Astrocyte (in vitro differentiated cells and primary cell): ENCODE measurements around the gene PNPLA7. TPM values are rescaled to one million over a fixed set of nuclear protein-coding genes. Genes with fewer than 3 reads are reported as not detected.

Experiments
- DNase-seq: peaks from one replicate; pipeline ENCODE4 v3.0.0-alpha.2; 2010; ENCODE audit warnings: low read depth
- FAIRE-seq: peaks from 2 replicates; lab custom pipeline; 2011; peaks lifted over from hg19 to GRCh38; lab: Jason Lieb, UNC
- H2AFZ ChIP-seq: 2 replicates; pipeline ENCODE4 v1.6.0; 2012; ENCODE audit warnings: low read depth, low read length, inconsistent platforms
- H3K27ac ChIP-seq: 2 replicates; pipeline ENCODE4 v1.5.1; 2011; ENCODE audit warnings: low read depth, low read length, inconsistent platforms
- H3K27me3 ChIP-seq: 2 replicates; pipeline ENCODE4 v1.6.0; 2011; ENCODE audit warnings: low read length, inconsistent platforms; ENCODE audit not compliant: insufficient read depth
- H3K36me3 ChIP-seq: 2 replicates; pipeline ENCODE4 v1.5.1; 2011; ENCODE audit warnings: low read length, inconsistent platforms; ENCODE audit not compliant: insufficient read depth
- H3K4me1 ChIP-seq: 2 replicates; pipeline ENCODE4 v1.5.1; 2011; ENCODE audit warnings: low read length, inconsistent platforms; ENCODE audit not compliant: insufficient read depth
- H3K4me2 ChIP-seq: 2 replicates; pipeline ENCODE4 v1.6.0; 2012; ENCODE audit warnings: low read length, inconsistent platforms
- H3K4me3 ChIP-seq: 2 replicates; pipeline ENCODE4 v1.5.1; 2011; ENCODE audit warnings: low read depth, mild to moderate bottlenecking, low read length, inconsistent platforms; ENCODE audit not compliant: insufficient read depth
- H3K79me2 ChIP-seq: 2 replicates; pipeline ENCODE4 v1.6.0; 2012; ENCODE audit warnings: mild to moderate bottlenecking, low read length, inconsistent platforms; ENCODE audit not compliant: insufficient read depth
- H3K9ac ChIP-seq: 2 replicates; pipeline ENCODE4 v1.6.0; 2012; ENCODE audit warnings: mild to moderate bottlenecking, low read length, inconsistent platforms
- H3K9me3 ChIP-seq: 2 replicates; pipeline ENCODE4 v1.5.1; 2012; ENCODE audit warnings: low read depth, mild to moderate bottlenecking, low read length, inconsistent platforms; ENCODE audit not compliant: insufficient read depth
- H4K20me1 ChIP-seq: 2 replicates; pipeline ENCODE4 v1.6.0; 2012; ENCODE audit warnings: low read length, inconsistent platforms; ENCODE audit not compliant: insufficient read depth
- H3K27ac Mint-ChIP-seq: one replicate; pipeline ENCODE4 v1.8.0; 2021; ENCODE audit warnings: mild to moderate bottlenecking, mixed read lengths; ENCODE audit not compliant: unreplicated experiment
- H3K27me3 Mint-ChIP-seq: one replicate; pipeline ENCODE4 v1.8.0; 2021; ENCODE audit warnings: low read depth, mixed read lengths; ENCODE audit not compliant: unreplicated experiment
- H3K36me3 Mint-ChIP-seq: one replicate; pipeline ENCODE4 v1.8.0; 2021; ENCODE audit warnings: low read depth, mixed read lengths; ENCODE audit not compliant: unreplicated experiment
- H3K4me1 Mint-ChIP-seq: one replicate; pipeline ENCODE4 v1.8.0; 2021; ENCODE audit warnings: low read depth, mixed read lengths; ENCODE audit not compliant: unreplicated experiment
- H3K4me3 Mint-ChIP-seq: one replicate; pipeline ENCODE4 v1.8.0; 2021; ENCODE audit warnings: mild to moderate bottlenecking, moderate library complexity, mixed read lengths; ENCODE audit not compliant: unreplicated experiment
- H3K9me3 Mint-ChIP-seq: one replicate; pipeline ENCODE4 v1.8.0; 2021; ENCODE audit warnings: mild to moderate bottlenecking, mixed read lengths; ENCODE audit not compliant: unreplicated experiment
- CTCF ChIP-seq: IDR thresholded peaks from 2 replicates; pipeline ENCODE4 v1.5.1; 2011; ENCODE audit warnings: low read depth, mild to moderate bottlenecking, inconsistent platforms, low read length, moderate library complexity; ENCODE audit not compliant: insufficient read depth
- EZH2 ChIP-seq: IDR thresholded peaks from 2 replicates; pipeline ENCODE4 v1.6.1; 2012; ENCODE audit warnings: mild to moderate bottlenecking, low read length, inconsistent platforms; ENCODE audit not compliant: insufficient read depth
- total RNA-seq: library from RNA; stranded (reverse); gene quantifications from 2 replicates; pipeline ENCODE4 v1.2.1, GENCODE V29; 2021

PNPLA7 gene
- total RNA-seq, 1 donor from 2014 or later: 2.6 TPM

- no peak for TF ChIP-seq CTCF
- TF ChIP-seq EZH2: no peak
These were observed 127.3 kb downstream of the PNPLA7 start, which contains the start of the genes EXD3 and NOXA1 for GRCh38 chr9:137422604-137423513. TSS of gene EXD3 (minus strand) at chr9:137423162. CDS start at chr9:137395357, 27,805 bp downstream. TSS of gene NOXA1 (plus strand) at chr9:137423393. CDS start at chr9:137423530, 137 bp downstream.

GRCh38 chr9:137421838-137422603 lies 128.2 kb downstream of the PNPLA7 start:
- Histone ChIP-seq H3K27me3 (no peaks in the 10 kb centered on the region), H3K79me2 (peaks cover 17% of the 10 kb centered on the region), H3K4me1 (peaks cover 15% of the 10 kb centered on the region), H3K9ac (peak overlapping the region; percentile 81), H2AFZ (peak overlapping the region; percentile 86), H3K36me3 (no peaks in the 10 kb centered on the region), H3K4me3 (peak overlapping the region; percentile 71), H3K9me3 (no peaks in the 10 kb centered on the region), H3K4me2 (peak overlapping the region; percentile 94), H3K27ac (no peak overlapping the region), H4K20me1 (peaks cover 3% of the 10 kb centered on the region)
- no peak overlapping the region for H3K27ac Mint-ChIP-seq
- H3K4me1 Mint-ChIP-seq: no peaks in the 10 kb centered on the region
- DNase-seq (no peak), FAIRE-seq (no peak)
- H3K4me3 Mint-ChIP-seq: peak overlapping the region; percentile 88
- TF ChIP-seq CTCF (no peak), EZH2 (no peak)
- H3K36me3 Mint-ChIP-seq: no peaks in the 10 kb centered on the region
- no peaks in the 10 kb centered on the region for H3K27me3 Mint-ChIP-seq
- no peaks in the 10 kb centered on the region for H3K9me3 Mint-ChIP-seq

More at GRCh38 chr9:137422604-137423513, 127.3 kb downstream of the PNPLA7 start, which contains the start of the genes EXD3 and NOXA1:
- DNase-seq (peak; percentile 69), FAIRE-seq (no peak)
- Histone ChIP-seq H3K4me2 (peak within 1 kb of the TSS; percentile 94), H3K9me3 (no peaks in the 10 kb centered on the region), H3K27me3 (no peaks in the 10 kb centered on the region), H3K4me1 (peaks cover 15% of the 10 kb centered on the region), H3K27ac (peak within 1 kb of the TSS; percentile 26), H3K36me3 (no peaks in the 10 kb centered on the region), H4K20me1 (peaks cover 3% of the 10 kb centered on the region), H3K9ac (peak within 1 kb of the TSS; percentile 81), H3K79me2 (peaks cover 17% of the 10 kb centered on the region), H2AFZ (peak within 1 kb of the TSS; percentile 86), H3K4me3 (peak within 1 kb of the TSS; percentile 71)
- H3K36me3 Mint-ChIP-seq: no peaks in the 10 kb centered on the region
- no peaks in the 10 kb centered on the region for H3K27me3 Mint-ChIP-seq
- H3K27ac Mint-ChIP-seq: no peak within 1 kb of the TSS
- H3K4me3 Mint-ChIP-seq: peak within 1 kb of the TSS; percentile 88
- H3K9me3 Mint-ChIP-seq: no peaks in the 10 kb centered on the region
- no peaks in the 10 kb centered on the region for H3K4me1 Mint-ChIP-seq
